Measurements from ENCODE around the gene KIAA1958. TPM values are rescaled to one million over a fixed set of nuclear protein-coding genes. Genes with fewer than 3 reads are reported as not detected.

KIAA1958 gene
- total and polyA plus RNA-seq, 2 of the 8 experiments (the other 6 are each of a cell fraction or from before 2014, with no cell fraction given): 11.4 to 43.8 TPM

DNA sequence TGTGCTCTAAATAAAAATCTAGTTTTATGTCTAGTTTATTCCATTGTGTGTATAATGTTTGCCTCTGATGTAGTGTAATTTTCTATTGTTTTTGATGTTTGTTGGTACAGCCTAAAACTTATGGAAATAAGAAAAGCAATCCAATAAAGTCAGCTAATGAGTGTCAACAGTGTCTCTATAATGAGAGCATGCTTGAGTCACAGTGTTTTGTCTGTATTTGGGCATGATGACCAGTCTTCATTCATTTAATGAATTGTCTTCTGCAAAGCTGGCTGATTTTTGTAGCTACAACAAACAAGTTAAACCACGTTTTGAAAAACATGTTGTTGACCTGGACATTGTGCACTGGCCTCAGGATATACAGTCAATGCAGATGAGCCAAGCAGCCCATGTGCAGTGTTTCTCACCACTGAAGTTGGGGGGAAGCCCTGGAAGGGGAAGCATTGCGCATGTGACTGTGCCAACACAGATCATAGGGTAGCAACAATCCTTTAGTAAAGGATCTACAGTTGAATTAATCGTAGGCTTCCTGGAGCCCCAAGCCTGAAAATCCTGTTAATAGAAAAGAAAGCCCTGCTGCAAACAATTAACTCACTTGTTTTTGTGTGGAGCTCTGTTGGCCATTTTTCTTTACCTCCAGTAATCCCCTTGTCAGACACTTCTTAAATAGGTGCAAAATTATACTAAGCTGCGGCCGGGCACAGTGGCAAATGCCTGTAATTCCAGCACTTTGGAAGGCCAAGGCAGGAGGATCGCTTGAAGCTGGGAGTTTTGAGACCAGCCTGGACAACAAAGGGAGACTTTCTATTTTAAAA lies 143.3 kb downstream of the KIAA1958 start:
- Histone ChIP-seq H2BK5ac (ENCODE audit: low read depth, low read length) (no peak overlapping the region), H3K23ac (ENCODE audit: insufficient read length) (no peak overlapping the region), H3K4ac (replicated peaks; ENCODE audit: insufficient read length, low read depth, low read length) (no peak overlapping the region), H3K4me1 (replicated peaks in 1 of 4; ENCODE audit: control insufficient read depth in 3 of 4, insufficient read depth in 4 of 4, low read length in 3 of 4) (peaks cover 0 to 4% (median 0%) of the 10 kb centered on the region in 4 experiments; a peak in 2 of 7 replicates), H4K5ac (ENCODE audit: insufficient read length, low read depth, low read length) (no peak overlapping the region), H2AFZ (ENCODE audit: low read length) (no peak overlapping the region), H3K56ac (replicated peaks; ENCODE audit: insufficient read length, low read depth, low read length) (no peak overlapping the region), H3K36me3 (ENCODE audit: control insufficient read depth in 2 of 4, insufficient read depth in 4 of 4, low read length in 3 of 4) (no peaks in the 10 kb centered on the region), H2BK15ac (ENCODE audit: low read length) (no peak overlapping the region), H3K4me2 (ENCODE audit: insufficient read depth in 1 of 2, low read depth in 2 of 2, low read length in 2 of 2) (no peak overlapping the region), H3K18ac (ENCODE audit: extremely low read depth, low read length) (no peak overlapping the region), H2BK12ac (ENCODE audit: low read depth, low read length) (no peak overlapping the region), H2BK120ac (replicated peaks; ENCODE audit: low read depth, low read length) (no peak overlapping the region), H3K9ac (replicated peaks in 1 of 4; ENCODE audit: extremely low read depth in 1 of 4, low read depth in 3 of 4, low read length in 3 of 4) (no peak overlapping the region), H3K27ac (ENCODE audit: low read depth, low read length) (0 out of 2 replicates have a peak overlapping the region, but pooled peaks have one; percentile 11), H4K20me1 (replicated peaks in 1 of 2; ENCODE audit: control insufficient read depth in 1 of 2, insufficient read depth in 2 of 2, low read length in 2 of 2) (peaks cover 0 to 1% of the 10 kb centered on the region in 2 experiments), H3K23me2 (ENCODE audit: low read depth, low read length) (no peaks in the 10 kb centered on the region), H3K14ac (ENCODE audit: insufficient read length) (no peak overlapping the region), H3K79me1 (ENCODE audit: low read depth, low read length) (no peaks in the 10 kb centered on the region), H3K79me2 (ENCODE audit: control insufficient read depth in 1 of 2, insufficient read depth in 2 of 2, low read length in 2 of 2) (no peaks in the 10 kb centered on the region; a peak in 1 of 4 replicates), H3K9me3 (ENCODE audit: insufficient read depth in 2 of 2, low read depth in 1 of 2, low read length in 1 of 2) (no peaks in the 10 kb centered on the region), H2AK5ac (ENCODE audit: low read depth, low read length) (no peak overlapping the region), H4K8ac (ENCODE audit: extremely low read depth, insufficient read depth, low read length) (no peak overlapping the region), H4K91ac (replicated peaks; ENCODE audit: insufficient read length, low read length) (no peak overlapping the region), H3K27me3 (replicated peaks in 1 of 4; ENCODE audit: control insufficient read depth in 3 of 4, extremely low read depth in 1 of 4, insufficient read depth in 3 of 4, low read length in 3 of 4) (no peaks in the 10 kb centered on the region), H2BK20ac (ENCODE audit: low read length) (no peak overlapping the region), H3K4me3 (ENCODE audit: extremely low read depth in 1 of 4, insufficient read depth in 2 of 4, low read depth in 3 of 4, low read length in 4 of 4) (no peak overlapping the region)
- TF ChIP-seq FOSL1 (IDR thresholded peaks at IDR 0.05; ENCODE audit: insufficient read depth, low read depth, low read length) (no peak), SP4 (IDR thresholded peaks at IDR 0.05; ENCODE audit: low read length) (no peak), RFX5 (IDR thresholded peaks at IDR 0.05; ENCODE audit: borderline replicate concordance, low read depth, low read length) (no peak), CHD2 (IDR thresholded peaks at IDR 0.05; ENCODE audit: low read length) (no peak), SIX5 (IDR thresholded peaks at IDR 0.05; ENCODE audit: low read depth, low read length) (no peak), CREB1 (IDR thresholded peaks at IDR 0.05) (no peak)
- CTCF ChIA-PET (ENCODE audit: partially characterized antibody): interaction anchor here (0.6 kb wide), 1 partner anchor 15 kb away, joined by 3 read pairs; no protein-coding TSS in a partner anchor
- DNase-seq (ENCODE audit: low read depth in 1 of 2, low spot score in 2 of 2): no peak
- 86% methylated on average over 6 of the region's 6 CpGs; no CpG with 5 or more reads in 1 of the 2 experiments for WGBS, 2 experiments (ENCODE audit: extremely low coverage in 1 of 2, insufficient coverage in 1 of 2, insufficient read length in 1 of 2, insufficient replicate concordance in 2 of 2, low coverage in 1 of 2, low lambda C conversion rate in 2 of 2, missing lambda C conversion rate in 1 of 2)
- no peak for FAIRE-seq
- POLR2A ChIA-PET (ENCODE audit: partially characterized antibody): no interaction called here

All from H1 (cell line).